HG03025 (cell line): ENCODE results near the gene BMP4.

Experiments used
- ATAC-seq: cut with Tn5 transposase; IDR thresholded peaks from one replicate; pipeline ENCODE4 v1.9.1; 2021; ENCODE audit warnings: mild to moderate bottlenecking, moderate library complexity; ENCODE audit not compliant: unreplicated experiment, low FRiP score

BMP4 gene

GRCh38 chr14:53967606-53968005, 11.0 kb upstream of the BMP4 start:
- ATAC-seq = no peak

DNA sequence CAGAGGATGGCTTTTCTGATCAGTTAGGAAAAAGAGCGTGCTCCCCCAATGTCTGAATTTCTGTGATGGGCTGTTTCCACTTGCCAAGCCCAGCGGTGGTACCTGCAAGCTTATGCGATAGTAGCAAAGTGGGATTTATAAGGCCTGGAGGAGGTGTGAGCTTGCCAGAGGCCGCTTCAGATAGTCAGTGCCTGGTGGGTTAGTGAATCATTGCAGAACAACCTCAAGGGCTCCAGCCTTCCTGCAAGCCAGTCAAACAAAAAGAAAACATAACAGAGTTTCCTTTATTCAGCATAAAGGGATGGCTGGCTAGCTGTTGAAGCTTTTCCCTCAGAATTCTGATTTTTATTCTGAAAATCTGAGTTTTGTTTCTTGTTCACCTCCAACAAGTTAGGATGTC, 7.6 kb upstream of the BMP4 start:
- no peak for ATAC-seq

- no peak for ATAC-seq
Measured at GRCh38 chr14:53963320-53964227, 6.9 kb upstream of the BMP4 start.

DNA sequence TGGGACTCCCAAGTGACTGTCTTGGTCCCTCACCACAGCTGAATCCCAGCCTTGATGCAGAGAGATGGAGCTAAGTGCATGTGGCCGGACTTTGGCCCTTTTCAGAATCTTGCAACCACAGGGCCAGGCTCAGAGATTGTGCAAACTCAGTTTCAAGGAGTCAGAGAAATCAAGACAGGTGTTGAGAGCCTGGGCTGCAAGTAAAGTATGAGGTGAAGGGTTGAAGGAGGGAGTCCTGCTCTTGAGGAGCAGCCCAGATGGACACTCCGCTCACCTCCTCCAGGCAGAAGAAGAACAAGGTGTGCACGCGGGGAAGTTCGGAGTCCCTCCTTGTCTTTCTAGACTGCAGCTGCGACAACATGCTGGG, 6.3 kb upstream of the BMP4 start:
- no peak for ATAC-seq

DNA sequence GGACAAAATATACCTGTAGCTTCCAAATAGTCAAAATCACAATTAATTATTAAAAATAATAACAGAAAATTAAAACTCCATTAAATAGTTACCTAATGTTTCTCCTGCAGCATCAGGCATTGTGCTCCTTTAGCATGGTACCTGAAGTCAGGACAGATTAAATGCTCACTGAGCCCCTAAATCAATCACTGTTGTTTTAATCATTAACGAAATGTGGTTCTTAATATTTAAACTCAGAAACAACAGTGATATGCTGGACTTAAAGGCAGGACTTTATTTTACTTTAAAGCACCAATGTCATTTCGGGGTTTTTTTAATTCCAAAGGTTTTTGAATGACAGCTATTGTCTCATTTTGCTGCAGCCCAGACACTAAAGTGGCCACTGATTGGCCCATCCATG, 2.0 kb upstream of the BMP4 start:
- ATAC-seq = no peak

- no peak for ATAC-seq
Measured at GRCh38 chr14:53957739-53958138, 1.1 kb upstream of the BMP4 start.

GRCh38 chr14:53955671-53956426, 776 bp downstream of the BMP4 start:
- ATAC-seq = no peak

DNA sequence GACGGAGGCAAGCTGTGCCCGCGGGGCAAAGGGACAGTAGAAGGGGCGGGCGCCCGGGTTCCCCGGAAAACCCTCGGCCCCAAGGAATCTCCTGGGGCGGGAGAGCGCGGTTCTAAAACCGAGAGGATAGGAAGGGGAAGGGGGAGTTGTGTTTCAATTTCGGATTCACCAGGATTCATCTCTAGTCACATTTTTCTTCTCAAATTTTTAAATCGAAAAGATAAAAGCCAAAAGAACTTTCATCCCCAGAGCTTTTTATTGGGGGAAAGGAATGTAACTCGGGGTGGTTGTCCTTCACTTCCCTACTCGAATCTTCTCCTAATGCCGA, 1.4 kb downstream of the BMP4 start:
- ATAC-seq = no peak

DNA sequence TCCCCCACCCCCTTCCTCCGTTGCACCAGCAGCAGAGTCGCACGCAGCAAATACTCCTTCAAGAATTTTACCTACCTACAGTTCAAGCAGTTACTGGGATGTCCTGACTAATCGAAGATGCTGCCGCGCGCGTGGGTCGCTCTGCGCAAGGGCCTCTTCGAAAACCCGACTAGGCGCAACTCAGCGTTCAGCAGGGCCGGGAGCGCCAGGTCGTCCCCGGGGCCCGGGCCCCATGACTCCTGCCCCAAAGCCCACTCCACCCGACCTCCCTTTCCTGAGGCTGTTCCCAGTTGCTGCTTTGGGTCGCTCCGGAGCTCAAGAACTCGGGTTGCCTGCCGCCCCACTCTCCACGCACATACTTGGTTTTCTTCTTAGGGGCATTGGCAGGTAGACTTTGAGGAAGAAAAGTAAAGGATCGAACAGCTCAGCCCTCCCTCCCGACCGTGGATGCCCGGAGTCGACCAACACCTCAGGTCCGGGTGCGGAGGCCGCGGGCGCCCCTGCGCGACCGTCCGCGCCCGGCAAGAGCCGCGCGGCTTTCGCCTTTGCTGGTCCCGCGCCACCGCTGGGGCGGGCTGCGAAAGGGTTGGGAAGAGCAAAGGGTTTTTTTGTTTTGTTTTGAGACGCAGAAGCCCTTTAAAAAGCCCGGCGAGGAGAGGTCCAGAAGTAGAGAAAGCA, 1.9 kb downstream of the BMP4 start:
- ATAC-seq = no peak

DNA sequence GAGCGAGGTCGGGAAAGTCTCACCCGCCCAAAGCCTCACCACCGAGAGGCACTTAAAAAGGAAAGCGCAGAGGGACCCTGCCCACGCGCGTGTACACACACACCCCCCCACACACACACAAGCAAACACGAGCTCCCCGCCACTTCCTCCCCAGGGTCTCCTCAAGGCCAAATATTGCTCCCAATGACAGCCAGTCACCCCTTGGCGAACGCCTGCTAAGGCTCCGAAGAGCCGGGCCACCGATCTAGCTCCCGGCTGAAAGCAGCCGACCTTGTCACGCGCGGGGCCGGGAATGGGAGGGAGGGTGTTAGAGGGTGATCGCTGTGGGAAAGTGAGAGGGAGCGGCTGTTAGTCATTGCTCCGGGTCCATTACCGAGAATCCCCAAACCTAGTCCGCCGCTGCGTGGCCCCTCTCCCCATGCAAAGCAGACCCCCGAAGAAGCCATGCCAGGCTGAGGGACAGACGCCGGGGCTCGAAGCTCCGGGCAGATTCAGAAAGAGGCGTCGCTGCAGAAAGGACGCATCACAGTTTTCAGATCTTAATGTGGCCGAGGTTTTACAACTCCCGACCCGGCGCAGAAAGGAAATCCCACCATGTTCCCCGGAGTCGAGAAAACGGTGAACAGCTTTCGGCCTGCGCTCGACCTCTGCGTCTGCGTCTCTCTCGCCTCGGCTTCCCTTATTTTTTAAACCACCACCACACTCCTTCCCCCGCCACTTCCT, 2.6 kb downstream of the BMP4 start:
- ATAC-seq = no peak

DNA sequence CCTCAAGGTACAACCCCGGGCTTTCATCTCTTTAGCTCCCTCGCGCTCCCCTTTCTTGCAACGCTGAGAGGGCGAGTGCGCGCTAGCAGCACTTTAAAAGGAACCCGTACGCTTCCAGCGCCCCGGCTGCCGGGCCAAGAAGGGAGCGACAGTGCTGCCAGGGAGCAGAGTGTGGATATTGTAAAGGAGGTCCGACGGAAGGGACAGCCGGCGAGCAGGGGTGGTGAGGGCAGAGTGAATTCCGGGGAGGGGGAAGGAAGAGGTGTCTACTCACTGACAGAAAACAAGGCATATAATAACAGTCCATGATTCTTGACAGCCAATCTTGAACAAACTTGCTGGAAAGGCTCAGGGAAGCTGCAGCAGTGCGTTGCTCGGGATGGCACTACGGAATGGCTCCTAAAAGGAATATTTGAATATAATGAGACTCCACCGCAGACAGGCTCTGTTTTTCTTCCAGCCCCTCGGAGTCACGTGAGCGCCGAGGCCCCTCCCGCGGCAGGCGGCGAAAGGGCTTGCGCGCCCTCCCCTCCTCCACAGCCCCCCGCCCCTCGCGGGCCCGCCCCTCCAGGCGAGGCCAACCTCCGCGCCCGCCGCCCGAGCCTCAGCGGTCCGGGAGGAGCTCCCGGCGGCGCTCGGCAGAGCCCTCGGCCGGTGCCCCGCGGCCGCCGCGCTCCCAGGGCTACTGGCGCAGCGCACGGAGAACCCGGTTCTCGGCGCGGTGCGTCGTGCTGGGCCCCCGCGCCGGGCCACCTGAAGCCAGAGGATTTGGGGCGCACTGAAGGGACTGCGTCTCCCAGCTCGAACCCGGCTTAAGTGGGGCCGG, 3.4 kb downstream of the BMP4 start:
- ATAC-seq = no peak

- ATAC-seq = no peak
Measured at GRCh38 chr14:53952533-53952932, 4.1 kb downstream of the BMP4 start.

GRCh38 chr14:53951627-53952303, 4.9 kb downstream of the BMP4 start:
- no peak for ATAC-seq

GRCh38 chr14:53951243-53951626, 5.4 kb downstream of the BMP4 start:
- ATAC-seq = no peak

DNA sequence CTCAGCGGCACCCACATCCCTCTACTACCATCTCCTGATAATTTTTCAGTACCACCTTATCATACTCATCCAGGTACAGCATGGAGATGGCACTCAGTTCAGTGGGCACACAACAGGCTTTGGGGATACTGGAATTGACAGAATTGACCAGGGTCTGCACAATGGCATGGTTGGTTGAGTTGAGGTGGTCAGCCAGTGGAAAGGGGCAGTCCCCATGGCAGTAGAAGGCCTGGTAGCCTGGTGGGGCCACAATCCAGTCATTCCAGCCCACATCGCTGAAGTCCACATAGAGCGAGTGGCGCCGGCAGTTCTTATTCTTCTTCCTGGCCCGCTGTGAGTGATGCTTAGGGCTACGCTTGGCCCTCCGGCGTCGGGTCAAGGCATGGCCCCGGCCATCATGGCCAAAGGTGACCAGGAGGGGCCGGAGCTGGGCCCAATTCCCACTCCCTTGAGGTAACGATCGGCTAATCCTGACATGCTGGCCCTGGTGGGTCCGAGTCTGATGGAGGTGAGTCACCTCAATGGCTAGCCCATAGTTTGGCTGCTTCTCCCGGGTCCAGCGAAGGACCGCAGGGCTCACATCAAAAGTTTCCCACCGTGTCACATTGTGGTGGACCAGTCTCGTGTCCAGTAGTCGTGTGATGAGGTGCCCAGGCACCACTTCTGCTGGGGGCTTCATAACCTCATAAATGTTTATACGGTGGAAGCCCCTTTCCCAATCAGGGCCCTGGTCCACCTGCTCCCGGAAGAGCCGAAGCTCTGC, 6.4 kb downstream of the BMP4 start:
- no peak for ATAC-seq

- ATAC-seq = no peak
Measured at GRCh38 chr14:53949201-53949600, 7.4 kb downstream of the BMP4 start.

- no peak for ATAC-seq
Measured at GRCh38 chr14:53948205-53948884, 8.3 kb downstream of the BMP4 start.
